Colonic mucosa (tissue), 4 donors: ENCODE measurements around the gene CAMTA1. TPM values are rescaled to one million over a fixed set of nuclear protein-coding genes. Genes with fewer than 3 reads are reported as not detected.
A peak's percentile ranks its signal among the peaks of the same experiment; 100 is the strongest.

Source experiments
- DNase-seq: peaks from one replicate; pipeline ENCODE4 v3.0.0-alpha.2; 2020
- H3K27ac ChIP-seq: fragments of 200-600 bp; one replicate; pipeline ENCODE4 v1.8.0; 2021
- H3K27me3 ChIP-seq: fragments of 200-600 bp; one replicate; pipeline ENCODE4 v1.8.0; 2021
- H3K36me3 ChIP-seq: fragments of 200-600 bp; one replicate; pipeline ENCODE4 v1.8.0; 2021
- H3K4me1 ChIP-seq: fragments of 200-600 bp; one replicate; pipeline ENCODE4 v1.8.0; 2021; ENCODE audit warnings: mild to moderate bottlenecking
- H3K4me3 ChIP-seq: fragments of 200-600 bp; one replicate; pipeline ENCODE4 v1.8.0; 2021
- H3K9ac ChIP-seq, 2 donors: one replicate each; pipeline ENCODE4 v1.7.0; 2013; ENCODE audit warnings: control low read depth in 2 of 2, low read depth in 2 of 2, low read length in 2 of 2
- H3K9me3 ChIP-seq: fragments of 200-600 bp; one replicate; pipeline ENCODE4 v1.8.0; 2021
- CTCF ChIP-seq: fragments of 200-600 bp; IDR thresholded peaks from one replicate; pipeline ENCODE4 v1.8.0; 2022; ENCODE audit warnings: antibody characterized with exemption, mild to moderate bottlenecking
- intact Hi-C: fragments of 100-400 bp; cut with DNase I; formaldehyde crosslinking; loops from one replicate; pipeline ENCODE4 v1.14.1; 2022
- total RNA-seq, 2 donors: library from RNA; stranded (reverse); fragmentation: NEBNext Ultra II Directional in 1 of 2; extraction: Animal tissue kit (Norgen Biotek cat#: 25700) in 1 of 2; gene quantifications; one replicate each; pipeline ENCODE4 v1.2.1, GENCODE V29; 2021
- donor health status: healthy.
- donor health status: DM: no; HTN: no; CAD: no.
- donor health status: DM: no; HTN: no; CAD: no.

Gene CAMTA1
- total RNA-seq, 2 donors from 2014 or later, result 76.8 to 92.8 TPM

DNA sequence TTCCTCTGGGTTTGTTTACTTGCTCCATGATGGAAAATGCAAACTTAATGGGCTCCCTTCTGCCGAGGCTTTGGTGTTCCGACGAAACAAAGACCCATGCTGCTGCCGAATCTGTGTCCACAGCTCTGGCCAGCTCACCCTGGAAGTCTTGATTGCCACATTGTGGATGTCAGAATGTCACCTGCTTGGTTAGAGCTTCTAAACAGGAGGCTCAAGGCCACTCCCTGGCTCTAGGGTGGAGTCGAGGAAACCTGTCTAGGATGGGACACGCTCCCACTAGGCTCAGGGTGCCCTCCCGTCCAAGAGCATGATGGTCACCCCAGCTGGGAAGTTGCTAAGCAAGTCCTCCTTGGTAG lies 706.5 kb downstream of the CAMTA1 start:
- Histone ChIP-seq H3K4me3 (no peak overlapping the region), H3K27ac (no peak overlapping the region), H3K9ac (no peak overlapping the region), H3K27me3 (no peaks in the 10 kb centered on the region), H3K4me1 (peaks cover 12% of the 10 kb centered on the region), H3K36me3 (no peaks in the 10 kb centered on the region), H3K9me3 (no peaks in the 10 kb centered on the region)
- peak; percentile 27 for DNase-seq
- no peak for TF ChIP-seq CTCF
- intact Hi-C loops, result no loop called here

DNA sequence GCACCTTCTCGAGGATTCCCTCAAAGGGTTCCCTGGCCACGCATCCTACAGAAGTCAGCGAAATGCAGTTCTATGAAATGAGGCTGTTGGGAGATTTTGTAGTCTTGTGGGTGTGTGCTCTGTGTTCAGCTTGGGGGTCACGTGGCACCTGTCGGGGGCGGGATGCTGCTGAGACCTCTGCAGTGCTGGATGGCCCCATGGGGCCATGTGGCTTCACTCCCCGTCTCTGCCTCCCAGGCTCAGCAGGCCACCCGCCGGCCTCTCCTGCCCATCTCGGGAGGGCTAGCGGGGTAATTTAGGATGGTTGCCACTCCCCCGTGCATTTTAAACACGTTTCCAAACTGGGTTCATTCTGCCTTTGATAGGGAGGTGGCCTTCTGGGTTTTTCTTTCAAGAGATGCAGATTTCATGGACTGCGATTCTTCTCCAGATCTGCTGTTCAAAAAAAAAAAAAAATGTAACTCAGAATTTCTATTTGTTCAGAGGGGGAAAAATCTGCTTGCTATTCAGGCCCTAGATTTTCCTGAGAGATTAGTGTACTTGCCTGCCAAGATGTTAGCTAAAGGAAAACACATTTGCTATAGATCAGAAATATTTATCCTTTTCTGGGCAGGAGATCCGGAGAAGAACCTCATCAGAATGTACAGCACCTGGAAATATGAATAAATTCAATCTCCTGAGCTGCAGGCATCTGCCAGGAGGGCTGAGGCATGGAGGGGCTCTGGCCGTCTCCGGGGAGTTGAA lies 708.6 kb downstream of the CAMTA1 start:
- TF ChIP-seq CTCF, result no peak
- Histone ChIP-seq H3K9ac (no peak overlapping the region), H3K27ac (no peak overlapping the region), H3K36me3 (no peaks in the 10 kb centered on the region), H3K27me3 (no peaks in the 10 kb centered on the region), H3K4me1 (peaks cover 12% of the 10 kb centered on the region), H3K4me3 (no peak overlapping the region), H3K9me3 (no peaks in the 10 kb centered on the region)
- no peak for DNase-seq
- intact Hi-C loops, result no loop called here

DNA sequence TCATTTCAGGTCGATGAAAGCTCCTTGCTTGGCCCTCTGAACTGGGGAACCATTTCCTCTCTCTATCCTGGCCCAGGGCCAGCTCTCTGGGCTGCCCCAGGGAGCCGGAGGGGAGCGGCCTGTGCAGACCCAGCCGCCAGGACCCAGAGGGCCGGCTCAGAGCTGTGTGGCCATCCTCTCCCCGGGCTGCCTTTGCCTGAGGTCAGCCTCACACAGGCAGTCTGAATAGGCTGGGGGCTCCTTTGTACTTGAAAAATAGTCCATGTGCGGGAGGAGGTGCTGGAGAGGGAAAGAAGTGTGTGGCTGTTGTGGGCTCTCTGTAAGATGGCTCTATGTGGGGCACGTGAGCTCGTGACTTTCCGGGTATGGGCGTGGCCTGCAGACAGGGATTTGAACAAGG lies 710.7 kb downstream of the CAMTA1 start:
- intact Hi-C loops, result no loop called here
- H3K27ac ChIP-seq, result no peak overlapping the region
- no peaks in the 10 kb centered on the region for H3K9me3 ChIP-seq
- H3K4me1 ChIP-seq, result peaks cover 9% of the 10 kb centered on the region
- H3K4me3 ChIP-seq, result no peak overlapping the region
- no peak for TF ChIP-seq CTCF
- DNase-seq, result no peak
- no peaks in the 10 kb centered on the region for H3K27me3 ChIP-seq
- no peak overlapping the region for H3K9ac ChIP-seq
- no peaks in the 10 kb centered on the region for H3K36me3 ChIP-seq

GRCh38 chr1:7497107-7497637 lies 711.9 kb downstream of the CAMTA1 start:
- Histone ChIP-seq H3K36me3 (no peaks in the 10 kb centered on the region), H3K27ac (no peak overlapping the region), H3K27me3 (no peaks in the 10 kb centered on the region), H3K4me3 (no peak overlapping the region), H3K4me1 (peaks cover 1% of the 10 kb centered on the region), H3K9ac (no peak overlapping the region), H3K9me3 (no peaks in the 10 kb centered on the region)
- no peak for DNase-seq
- intact Hi-C loops, result no loop called here
- TF ChIP-seq CTCF, result no peak

- no peaks in the 10 kb centered on the region for H3K4me1 ChIP-seq
- TF ChIP-seq CTCF, result no peak
- intact Hi-C loops, result no loop called here
- no peaks in the 10 kb centered on the region for H3K27me3 ChIP-seq
- no peak overlapping the region for H3K27ac ChIP-seq
- no peaks in the 10 kb centered on the region for H3K9me3 ChIP-seq
- no peak overlapping the region for H3K4me3 ChIP-seq
- no peak overlapping the region for H3K9ac ChIP-seq
- no peak for DNase-seq
- no peaks in the 10 kb centered on the region for H3K36me3 ChIP-seq
These were observed 715.3 kb downstream of the CAMTA1 start for GRCh38 chr1:7500381-7501083.
